B cell (primary cell): Measurements from ENCODE around the gene ATP8B2.

ENCODE experiments used
- EZH2 ChIP-seq: IDR thresholded peaks from 2 replicates; pipeline ENCODE4 v1.6.1; 2012; ENCODE audit warnings: borderline replicate concordance, low read depth, mild to moderate bottlenecking, moderate library complexity, low read length; ENCODE audit not compliant: insufficient read depth, poor library complexity, severe bottlenecking
- TF ChIP-seq, protein P1 (sequence below): fragments of 200-600 bp; IDR thresholded peaks from one replicate; pipeline ENCODE4 v1.8.0; 2022; ENCODE audit warnings: antibody characterized with exemption, mild to moderate bottlenecking

DNA sequence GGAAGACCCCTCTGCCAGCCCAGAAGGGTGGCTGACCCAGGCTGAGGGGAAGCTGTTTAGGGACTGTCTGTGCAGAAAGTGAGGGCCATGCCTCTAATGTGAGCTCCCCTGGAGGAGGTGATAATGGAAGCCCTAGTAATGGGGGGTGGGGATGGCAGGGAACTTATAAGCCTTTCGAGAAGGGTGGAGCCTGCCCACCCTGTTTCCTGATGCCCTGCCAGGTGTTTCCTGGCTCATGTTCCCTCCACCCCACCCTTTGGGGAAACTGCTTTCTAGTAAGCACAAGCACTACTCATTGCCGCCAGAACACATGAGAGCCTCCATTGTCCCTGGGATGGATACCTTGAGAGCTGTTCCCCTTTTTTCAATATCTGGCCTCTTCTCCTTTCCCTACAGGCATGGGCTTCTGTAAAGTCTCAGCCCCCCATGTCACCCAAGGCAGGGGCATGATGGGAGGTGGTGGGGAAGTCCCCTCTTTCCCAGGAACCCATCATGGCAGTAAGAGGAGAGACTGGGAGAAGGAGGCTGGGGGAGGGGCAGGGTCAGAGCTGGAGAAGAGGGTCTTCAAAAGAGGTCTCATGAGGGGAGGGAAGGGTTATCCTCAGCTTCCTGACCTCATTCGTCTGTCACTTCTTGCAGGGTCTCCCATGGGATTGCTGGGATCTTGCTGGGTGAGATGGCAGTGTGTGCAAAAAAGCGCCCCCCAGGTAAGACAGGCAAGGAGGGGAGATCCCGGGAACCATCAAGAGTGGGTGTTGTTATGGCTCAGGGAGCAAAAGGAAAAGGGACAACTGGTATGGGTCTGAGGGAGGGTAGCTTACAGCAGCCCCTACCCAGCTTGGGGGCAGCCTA, 2.4 kb downstream of the ATP8B2 start:
- no peak for TF ChIP-seq EZH2
- TF ChIP-seq, protein P1, sequence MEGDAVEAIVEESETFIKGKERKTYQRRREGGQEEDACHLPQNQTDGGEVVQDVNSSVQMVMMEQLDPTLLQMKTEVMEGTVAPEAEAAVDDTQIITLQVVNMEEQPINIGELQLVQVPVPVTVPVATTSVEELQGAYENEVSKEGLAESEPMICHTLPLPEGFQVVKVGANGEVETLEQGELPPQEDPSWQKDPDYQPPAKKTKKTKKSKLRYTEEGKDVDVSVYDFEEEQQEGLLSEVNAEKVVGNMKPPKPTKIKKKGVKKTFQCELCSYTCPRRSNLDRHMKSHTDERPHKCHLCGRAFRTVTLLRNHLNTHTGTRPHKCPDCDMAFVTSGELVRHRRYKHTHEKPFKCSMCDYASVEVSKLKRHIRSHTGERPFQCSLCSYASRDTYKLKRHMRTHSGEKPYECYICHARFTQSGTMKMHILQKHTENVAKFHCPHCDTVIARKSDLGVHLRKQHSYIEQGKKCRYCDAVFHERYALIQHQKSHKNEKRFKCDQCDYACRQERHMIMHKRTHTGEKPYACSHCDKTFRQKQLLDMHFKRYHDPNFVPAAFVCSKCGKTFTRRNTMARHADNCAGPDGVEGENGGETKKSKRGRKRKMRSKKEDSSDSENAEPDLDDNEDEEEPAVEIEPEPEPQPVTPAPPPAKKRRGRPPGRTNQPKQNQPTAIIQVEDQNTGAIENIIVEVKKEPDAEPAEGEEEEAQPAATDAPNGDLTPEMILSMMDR, result no peak
